D721Med (cell line): ENCODE data around the gene GRID2.
"Not testable (repeated sequence)": the region's sequence is repeated elsewhere in the genome, so short reads cannot be mapped to it uniquely, and the experiment has no call there.

Experiments
- DNase-seq: peaks from one replicate; pipeline ENCODE4 v3.0.0; 2011; ENCODE audit warnings: low spot score; ENCODE audit not compliant: insufficient read length
- FAIRE-seq: peaks from 2 replicates; lab custom pipeline; 2011; peaks lifted over from hg19 to GRCh38; lab: Jason Lieb, UNC
- CTCF ChIP-seq: IDR thresholded peaks from 2 replicates; pipeline ENCODE4 v1.5.1; 2012; ENCODE audit warnings: mild to moderate bottlenecking, control low read depth; ENCODE audit not compliant: insufficient read depth; ENCODE audit errors: missing control alignments

Gene GRID2

GRCh38 chr4:92268642-92269041, 35.1 kb upstream of the GRID2 start:
- no peak for DNase-seq
- FAIRE-seq, result no peak
- TF ChIP-seq CTCF, result no peak

DNA sequence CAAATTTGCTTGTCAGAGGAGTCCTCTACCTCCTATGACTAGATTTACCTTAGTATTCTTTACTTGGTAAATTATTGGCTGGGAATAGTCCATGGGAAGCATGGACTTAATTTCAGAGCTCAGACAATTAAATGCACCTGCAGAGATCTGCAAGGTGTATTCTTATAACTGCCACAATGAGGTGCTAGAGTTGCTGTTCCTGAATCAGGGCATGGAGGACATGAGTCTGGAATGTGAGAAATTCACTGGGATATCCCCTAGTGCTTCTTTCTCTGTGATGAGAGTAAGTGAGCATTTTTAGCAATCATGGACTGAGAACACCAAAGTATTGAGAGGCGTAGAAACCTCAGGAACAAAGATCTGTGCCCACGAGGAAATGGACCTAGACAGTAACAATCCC, 32.9 kb upstream of the GRID2 start:
- FAIRE-seq (no peak), DNase-seq (no peak)
- TF ChIP-seq CTCF, result peak; percentile 10

GRCh38 chr4:92271551-92271950, 32.2 kb upstream of the GRID2 start:
- FAIRE-seq, DNase-seq: not testable (repeated sequence)

- FAIRE-seq, result not testable (repeated sequence)
Measured at GRCh38 chr4:92277057-92277881, 26.5 kb upstream of the GRID2 start.

DNA sequence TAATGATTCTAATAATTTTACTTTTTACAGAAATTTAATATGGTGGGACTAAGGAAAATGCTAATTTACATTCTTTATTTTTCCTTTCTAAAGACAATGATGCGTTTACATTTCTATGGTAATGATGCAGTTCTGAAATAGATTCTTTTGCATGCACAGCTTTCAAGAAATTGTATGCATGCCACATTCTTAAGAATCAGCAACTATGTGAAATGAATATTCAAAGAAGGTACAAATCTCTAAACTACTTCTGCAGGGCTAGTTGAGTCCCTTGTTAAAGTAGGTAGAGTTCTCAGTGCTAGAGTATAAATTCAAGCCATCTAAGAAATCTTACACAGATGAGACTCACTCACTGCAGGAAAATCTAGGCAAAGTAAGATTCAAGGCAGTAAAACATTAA, 24.5 kb upstream of the GRID2 start:
- FAIRE-seq (no peak), DNase-seq (no peak)
- TF ChIP-seq CTCF, result no peak

More at GRCh38 chr4:92277057-92277881, 26.5 kb upstream of the GRID2 start:
- not testable (repeated sequence) for DNase-seq

- peak; percentile 43 for TF ChIP-seq CTCF
- FAIRE-seq (peak; percentile 55), DNase-seq (no peak)
Measured at GRCh38 chr4:92299152-92299551, 4.6 kb upstream of the GRID2 start.

DNA sequence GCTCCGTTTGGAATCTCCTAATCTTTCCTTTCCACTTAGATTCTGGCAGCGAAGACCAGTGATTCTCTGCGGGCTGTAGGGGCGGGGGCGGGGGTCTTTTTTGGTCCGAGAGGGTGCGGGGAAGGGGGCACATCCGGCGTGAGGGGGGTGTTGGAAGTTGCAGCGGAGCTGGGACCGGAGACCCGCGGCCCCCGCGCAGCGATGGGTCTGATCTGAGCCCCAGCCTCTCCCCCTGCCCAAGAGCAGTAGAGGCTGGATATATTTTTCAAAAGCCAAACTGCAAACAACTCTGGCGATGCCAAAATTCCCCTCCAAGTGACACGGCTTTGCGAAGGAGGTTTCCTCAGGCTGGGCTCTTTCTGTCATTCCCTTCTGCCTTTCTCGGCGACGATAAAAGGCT, 355 bp downstream of the GRID2 start:
- FAIRE-seq (no peak), DNase-seq (no peak)
- no peak for TF ChIP-seq CTCF

DNA sequence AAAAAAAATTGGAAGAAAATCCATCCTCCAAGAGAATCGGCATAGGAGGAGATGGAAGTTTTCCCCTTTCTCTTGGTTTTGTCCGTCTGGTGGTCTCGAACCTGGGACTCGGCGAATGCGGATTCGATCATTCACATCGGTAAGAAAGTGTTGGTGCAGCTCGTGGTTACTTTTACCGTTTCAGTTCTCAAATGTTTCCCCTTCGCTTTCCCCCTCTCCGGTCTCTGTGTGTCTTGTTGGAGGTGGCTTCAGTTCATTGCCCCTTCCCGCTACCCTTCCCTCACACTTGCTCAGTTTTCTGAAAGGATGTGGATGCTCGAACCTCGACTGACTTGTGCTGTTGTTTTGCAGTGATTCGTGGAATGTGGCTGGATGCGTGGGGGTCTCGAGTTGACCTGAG, 840 bp downstream of the GRID2 start:
- no peak for TF ChIP-seq CTCF
- DNase-seq, result no peak
- FAIRE-seq, result no peak
